Hematopoietic multipotent progenitor cell (in vitro differentiated cells): ENCODE results near the gene FASTKD2. TPM values are rescaled to one million over a fixed set of nuclear protein-coding genes. Genes with fewer than 3 reads are reported as not detected.

Experiments
- DNase-seq, 3 donors: peaks; one replicate each; pipeline ENCODE4 v3.0.0-alpha.2; 2011 to 2015; ENCODE audit warnings: low read depth in 2 of 3, low spot score in 2 of 3
- small RNA-seq: library from RNA; depleted of rRNA; stranded (forward); fragments of <200 nt; gene quantifications from one replicate; pipeline ENCODE3, GENCODE V24; 2012
- total RNA-seq: library from RNA; depleted of rRNA; stranded (reverse); fragments of >200 nt; gene quantifications from one replicate; pipeline ENCODE4 v1.2.3, GENCODE V29; 2012

Gene FASTKD2
- total RNA-seq, 1 donor: 26.7 TPM

DNA sequence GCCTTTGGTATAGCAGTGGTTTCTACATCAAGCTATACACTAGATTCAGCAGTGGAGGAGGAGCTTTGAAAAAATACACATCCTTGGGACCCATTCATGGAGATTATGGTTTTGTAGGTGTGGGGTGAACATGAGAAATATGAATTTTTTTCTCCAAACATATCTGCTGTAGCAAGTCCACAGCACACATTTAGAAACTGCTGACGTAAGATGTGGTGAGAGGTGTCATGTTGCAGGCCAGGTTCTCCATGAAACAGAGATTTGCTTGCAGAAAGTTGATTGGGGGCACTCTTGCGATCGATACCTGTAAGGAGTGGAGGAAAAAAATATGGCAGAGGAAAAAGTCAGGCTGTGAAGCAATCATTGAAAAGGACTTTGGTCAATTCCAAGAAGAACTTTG is 67.9 kb downstream of the FASTKD2 start:
- no peak for DNase-seq

- DNase-seq: no peak
Observed at GRCh38 chr2:206836722-206837121, 71.3 kb downstream of the FASTKD2 start.

- no peak for DNase-seq
Observed at GRCh38 chr2:206837775-206838174, 72.4 kb downstream of the FASTKD2 start.

- no peak for DNase-seq
Observed at GRCh38 chr2:206838690-206839089, 73.3 kb downstream of the FASTKD2 start.

DNA sequence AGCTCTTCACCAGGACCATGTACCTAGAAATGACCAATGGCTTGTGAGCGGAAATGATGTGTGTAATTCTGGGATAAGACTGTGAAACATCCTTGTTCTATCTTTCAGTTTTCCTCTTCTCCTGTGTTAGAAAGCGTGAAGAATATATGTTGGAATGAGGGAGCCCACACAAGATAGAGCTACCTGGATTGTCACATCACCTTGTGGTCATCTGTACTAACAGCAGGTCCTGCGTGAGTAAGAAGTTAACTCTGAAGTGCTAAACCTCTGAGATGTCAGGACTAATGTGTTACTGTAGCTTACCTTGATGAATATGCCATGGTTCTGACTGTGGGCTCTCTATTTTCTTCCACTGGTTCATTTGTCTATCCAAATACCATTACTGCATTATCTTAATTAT is 75.6 kb downstream of the FASTKD2 start:
- DNase-seq: no peak

Small RNA genes within 50 kb of the gene (small RNA-seq; reads per million reads assigned to genes)
- gene MIR3130-2: not detected

Other genes starting within 250 kb of the FASTKD2 start
- gene FAM237A, start 123.1 kb upstream of the FASTKD2 start, total RNA-seq: not detected
- 1.1 TPM for gene DYTN, start 47.2 kb upstream of the FASTKD2 start, total RNA-seq
- 1.3 TPM for gene MDH1B, start 278 bp upstream of the FASTKD2 start, total RNA-seq
- not detected for gene CPO, start 173.9 kb downstream of the FASTKD2 start, total RNA-seq